Rectal smooth muscle tissue (tissue), 1 donor: ENCODE results near the gene NR1D2.
"Not testable (repeated sequence)": the region's sequence is repeated elsewhere in the genome, so short reads cannot be mapped to it uniquely, and the experiment has no call there.

Experiments
- H3K27ac ChIP-seq: one replicate; pipeline ENCODE4 v1.7.0; 2013; ENCODE audit warnings: low read depth, low read length, inconsistent platforms
- H3K27me3 ChIP-seq: one replicate; pipeline ENCODE4 v1.7.0; 2013; ENCODE audit warnings: low read length; ENCODE audit not compliant: control insufficient read depth, insufficient read depth
- H3K36me3 ChIP-seq: one replicate; pipeline ENCODE4 v1.7.0; 2013; ENCODE audit warnings: low read length; ENCODE audit not compliant: control insufficient read depth, insufficient read depth
- H3K4me1 ChIP-seq: one replicate; pipeline ENCODE4 v1.7.0; 2013; ENCODE audit warnings: low read length; ENCODE audit not compliant: control insufficient read depth, insufficient read depth
- H3K4me3 ChIP-seq: one replicate; pipeline ENCODE4 v1.7.0; 2013; ENCODE audit warnings: low read length
- H3K9ac ChIP-seq: one replicate; pipeline ENCODE4 v1.7.0; 2013; ENCODE audit warnings: low read length

The NR1D2 gene

DNA sequence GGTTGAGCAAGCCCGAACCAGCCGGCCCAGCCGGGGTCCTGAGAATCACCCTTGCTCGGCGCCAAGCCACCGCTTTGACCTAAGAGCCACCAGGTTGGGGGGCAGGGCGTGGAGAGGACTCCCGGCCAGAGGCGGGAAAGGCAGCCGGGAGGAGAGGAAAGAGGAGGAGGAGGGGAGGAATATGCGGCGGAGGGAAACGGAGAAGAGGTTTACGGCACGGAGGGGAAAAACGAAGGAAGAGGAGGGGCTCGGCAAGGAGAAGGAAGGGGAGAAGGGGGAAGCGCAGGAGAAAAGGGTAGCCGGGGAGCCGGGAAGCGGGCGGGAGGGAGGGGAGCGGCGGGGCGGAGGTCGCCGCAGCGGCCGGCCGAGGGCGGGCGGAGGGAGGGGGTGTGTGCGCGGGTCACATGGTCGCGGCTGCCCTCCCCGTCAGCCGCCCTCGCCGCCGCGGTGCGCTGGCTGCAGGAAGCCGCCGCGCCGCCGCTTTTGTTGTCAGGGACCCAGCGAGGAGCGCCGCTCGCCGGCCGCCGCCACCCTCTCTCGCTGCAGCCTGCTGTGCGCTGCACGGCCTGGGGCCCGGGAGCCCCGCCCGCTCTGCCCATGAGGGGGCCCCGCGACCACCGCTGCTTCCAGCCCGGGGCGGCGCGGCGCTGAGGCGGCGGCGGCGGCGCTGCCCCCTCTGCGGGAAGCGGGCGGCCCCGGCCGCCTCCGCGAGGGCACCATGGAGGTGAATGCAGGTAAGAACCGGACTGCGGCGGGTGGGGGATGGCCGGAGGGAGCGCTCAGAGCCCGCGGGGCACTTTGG, at the start of gene NR1D2:
Gene NR1D2, plus strand, starts transcription at position 426 of the 802 bp plus-strand sequence. Its CDS starts 293 bp downstream, at position 719.
- Histone ChIP-seq H3K27ac (peak within 1 kb of the TSS; percentile 85), H3K9ac (peak within 1 kb of the TSS; percentile 66), H3K36me3 (no peaks in the 10 kb centered on the region), H3K4me1 (peaks cover 17% of the 10 kb centered on the region), H3K4me3 (peak within 1 kb of the TSS; percentile 90), H3K27me3 (no peaks in the 10 kb centered on the region)

GRCh38 chr3:23900744-23901143, 44.3 kb upstream of the NR1D2 start:
- Histone ChIP-seq H3K27me3 (no peaks in the 10 kb centered on the region), H3K4me1 (no peaks in the 10 kb centered on the region), H3K9ac (no peak overlapping the region), H3K27ac (no peak overlapping the region), H3K4me3 (no peak overlapping the region), H3K36me3 (no peaks in the 10 kb centered on the region)

- no peak overlapping the region for H3K4me3 ChIP-seq
- H3K36me3 ChIP-seq, result no peaks in the 10 kb centered on the region
- H3K4me1 ChIP-seq, result no peaks in the 10 kb centered on the region
- no peaks in the 10 kb centered on the region for H3K27me3 ChIP-seq
- H3K9ac ChIP-seq, result no peak overlapping the region
- no peak overlapping the region for H3K27ac ChIP-seq
Measured at GRCh38 chr3:23904545-23904944, 40.5 kb upstream of the NR1D2 start.

DNA sequence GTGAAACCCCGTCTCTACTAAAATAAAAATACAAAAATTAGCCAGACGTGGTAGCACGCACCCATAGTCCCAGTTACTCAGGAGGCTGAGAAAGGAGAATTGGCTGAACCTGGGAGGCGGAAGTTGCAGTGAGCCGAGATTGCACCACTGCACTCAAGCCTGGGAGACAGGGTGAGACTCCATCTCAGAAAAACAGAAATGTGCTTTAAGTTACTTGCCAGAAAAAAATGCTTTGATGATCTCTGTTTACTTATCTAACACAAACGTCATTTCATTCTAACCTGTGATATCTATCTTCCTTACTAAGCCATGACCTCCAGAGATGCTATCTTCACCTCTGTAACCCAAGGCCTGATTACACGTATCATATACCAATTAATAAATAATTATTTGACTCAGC, 35.7 kb upstream of the NR1D2 start:
- H3K27me3 ChIP-seq, result no peaks in the 10 kb centered on the region
- H3K9ac ChIP-seq, result no peak overlapping the region
- no peaks in the 10 kb centered on the region for H3K36me3 ChIP-seq
- no peak overlapping the region for H3K27ac ChIP-seq
- H3K4me1 ChIP-seq, result no peaks in the 10 kb centered on the region
- H3K4me3 ChIP-seq, result no peak overlapping the region

- Histone ChIP-seq H3K4me1 (peaks cover 4% of the 10 kb centered on the region), H3K9ac (no peak overlapping the region), H3K36me3 (no peaks in the 10 kb centered on the region), H3K4me3 (no peak overlapping the region), H3K27ac (no peak overlapping the region), H3K27me3 (no peaks in the 10 kb centered on the region)
Measured at GRCh38 chr3:23911397-23911796, 33.7 kb upstream of the NR1D2 start.

GRCh38 chr3:23912335-23912734, 32.8 kb upstream of the NR1D2 start:
- H3K36me3 ChIP-seq, H3K4me1 ChIP-seq, H3K9ac ChIP-seq, H3K4me3 ChIP-seq, H3K27ac ChIP-seq, H3K27me3 ChIP-seq: not testable (repeated sequence)

DNA sequence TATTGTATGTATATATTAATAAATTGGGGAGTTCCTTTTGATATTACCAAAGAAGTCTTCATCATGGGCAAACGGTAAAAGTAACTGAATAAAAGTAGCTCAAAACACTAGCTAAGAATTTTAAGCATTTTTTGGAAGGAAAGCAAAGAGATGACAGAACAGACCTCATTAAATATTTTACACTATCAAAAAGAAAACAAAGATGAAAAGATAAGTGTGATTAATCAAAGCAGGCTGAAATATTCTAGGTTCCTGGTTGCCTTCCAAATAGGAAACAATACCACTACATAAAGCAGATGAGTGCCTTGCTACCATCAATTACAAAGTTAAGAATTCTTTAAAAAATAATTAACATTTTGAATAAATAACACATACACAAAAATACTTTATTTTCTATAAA, 31.9 kb upstream of the NR1D2 start:
- H3K9ac ChIP-seq, result no peak overlapping the region
- H3K36me3 ChIP-seq, result no peaks in the 10 kb centered on the region
- H3K4me3 ChIP-seq, result no peak overlapping the region
- no peaks in the 10 kb centered on the region for H3K27me3 ChIP-seq
- H3K27ac ChIP-seq, result no peak overlapping the region
- peaks cover 7% of the 10 kb centered on the region for H3K4me1 ChIP-seq

GRCh38 chr3:23913873-23914743, 31.0 kb upstream of the NR1D2 start:
- Histone ChIP-seq H3K4me1 (peaks cover 15% of the 10 kb centered on the region), H3K36me3 (no peaks in the 10 kb centered on the region), H3K27ac (no peak overlapping the region), H3K9ac (no peak overlapping the region), H3K4me3 (no peak overlapping the region), H3K27me3 (no peaks in the 10 kb centered on the region)

DNA sequence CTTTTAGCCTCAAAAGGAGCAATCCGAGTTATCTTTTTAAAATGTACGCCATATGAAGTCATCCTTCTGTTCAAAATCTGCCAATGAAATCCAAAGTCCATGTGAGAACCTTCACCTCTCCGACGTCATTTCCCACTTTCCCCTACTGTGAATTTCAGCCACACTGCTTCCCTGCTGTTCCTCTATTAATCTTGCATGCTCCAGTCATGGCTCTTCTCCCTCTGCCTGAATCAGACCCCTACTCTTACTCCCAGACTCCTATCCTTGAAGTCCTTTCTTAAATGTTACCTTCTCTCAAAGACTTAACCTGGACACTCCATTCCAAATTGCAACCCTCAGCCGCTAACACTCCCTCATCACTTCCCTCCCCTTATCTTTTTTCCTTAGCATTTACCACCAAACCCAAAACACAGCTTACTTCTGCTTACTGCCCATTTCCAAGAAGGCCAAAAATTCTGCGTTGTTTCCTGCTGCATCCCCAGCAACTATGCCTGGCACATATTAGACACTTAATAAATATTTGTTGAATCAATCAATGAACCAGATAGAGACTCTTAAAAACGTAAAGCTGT, 29.5 kb upstream of the NR1D2 start:
- peaks cover 8% of the 10 kb centered on the region for H3K36me3 ChIP-seq
- no peak overlapping the region for H3K27ac ChIP-seq
- H3K27me3 ChIP-seq, result no peaks in the 10 kb centered on the region
- peak overlapping the region; percentile 84 for H3K4me3 ChIP-seq
- peaks cover 15% of the 10 kb centered on the region for H3K4me1 ChIP-seq
- no peak overlapping the region for H3K9ac ChIP-seq

- Histone ChIP-seq H3K4me1 (peaks cover 15% of the 10 kb centered on the region), H3K9ac (peak overlapping the region; percentile 39), H3K27ac (peak overlapping the region; percentile 78), H3K36me3 (peaks cover 8% of the 10 kb centered on the region), H3K27me3 (no peaks in the 10 kb centered on the region), H3K4me3 (peak overlapping the region; percentile 84)
Measured at GRCh38 chr3:23916152-23916885, 28.8 kb upstream of the NR1D2 start.

DNA sequence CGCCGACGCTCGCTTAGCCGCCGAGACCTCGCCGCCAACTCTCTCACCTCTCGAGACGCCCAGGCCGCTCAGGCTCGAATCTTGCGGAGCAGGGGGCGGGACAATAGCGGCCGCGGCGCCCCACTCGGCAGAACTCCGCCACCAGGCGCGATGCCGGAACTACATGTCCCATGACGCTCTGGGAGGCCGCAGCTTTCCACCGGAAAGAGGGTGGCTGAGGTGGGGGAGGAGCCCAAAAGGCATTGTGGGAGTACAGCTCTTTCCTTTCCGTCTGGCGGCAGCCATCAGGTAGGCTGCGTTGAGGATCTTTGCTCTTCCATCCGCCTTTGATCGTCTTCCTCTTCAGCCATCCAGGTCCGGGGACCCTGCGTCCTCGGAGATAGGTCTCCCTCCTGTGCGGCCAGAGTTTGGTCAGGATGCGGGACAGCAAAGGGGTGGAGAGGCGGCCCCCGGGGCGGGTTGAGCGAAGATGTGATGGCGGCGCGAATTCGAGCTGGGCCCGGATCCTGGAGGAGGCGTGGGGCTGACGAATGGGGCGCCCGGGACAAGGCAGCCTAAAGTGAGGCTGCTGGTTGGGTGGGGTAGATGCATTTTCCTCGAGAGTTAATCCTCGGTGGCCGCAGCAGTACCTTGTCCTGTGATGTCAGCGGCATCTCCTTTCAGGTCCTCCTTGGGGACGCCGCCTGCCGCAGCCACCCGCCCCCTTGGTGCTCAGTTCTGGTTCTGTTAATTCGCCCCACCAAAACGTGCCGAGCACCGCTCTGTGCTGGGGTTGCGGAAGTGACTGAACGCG, 28.0 kb upstream of the NR1D2 start, which contains the start of the genes NKIRAS1 and RPL15:
Gene NKIRAS1, minus strand, starts transcription at position 105 of the 793 bp plus-strand sequence. CDS start 6,086 bp downstream, outside the sequence.
Gene RPL15, plus strand, starts transcription at position 247 of the 793 bp plus-strand sequence. CDS start 728 bp downstream, outside the sequence.
- Histone ChIP-seq H3K4me3 (peak within 1 kb of the TSS; percentile 84), H3K36me3 (peaks cover 10% of the 10 kb centered on the region), H3K4me1 (peaks cover 15% of the 10 kb centered on the region), H3K27ac (peak within 1 kb of the TSS; percentile 89), H3K27me3 (no peaks in the 10 kb centered on the region), H3K9ac (peak within 1 kb of the TSS; percentile 79)
